Right lobe of liver (tissue), 6 donors: Measurements from ENCODE around the gene CUEDC1. TPM values are rescaled to one million over a fixed set of nuclear protein-coding genes. Genes with fewer than 3 reads are reported as not detected.

Experiments used
- ATAC-seq, 4 donors: fragments of 200-7000 bp; cut with Tn5 transposase; one replicate each; pipeline ENCODE4 v1.9.1; 2020; ENCODE audit warnings: mild to moderate bottlenecking in 4 of 4, moderate library complexity in 4 of 4
- DNase-seq, 3 donors: peaks; one replicate each; pipeline ENCODE4 v3.0.0-alpha.2; 2020
- H3K27ac ChIP-seq, 3 donors: fragments of 200-600 bp; one replicate each; pipeline ENCODE4 v1.8.0; 2022
- H3K27me3 ChIP-seq, 2 donors: fragments of 200-600 bp; one replicate each; pipeline ENCODE4 v1.8.0; 2022
- H3K36me3 ChIP-seq, 4 donors: fragments of 200-600 bp; sonication (generic) in 1 of 4; one replicate each; pipeline versions ENCODE4 v1.5.1 to v1.8.0; 2017 to 2022; ENCODE audit warnings: control low read depth in 1 of 4
- H3K4me1 ChIP-seq, 4 donors: fragments of 200-600 bp; sonication (generic) in 1 of 4; one replicate each; pipeline versions ENCODE4 v1.5.1 to v1.8.0; 2017 to 2022; ENCODE audit warnings: control low read depth in 1 of 4
- H3K4me3 ChIP-seq, 3 donors: fragments of 200-600 bp; one replicate each; pipeline ENCODE4 v1.8.0; 2022
- H3K9me3 ChIP-seq, 4 donors: fragments of 200-600 bp; sonication (generic) in 1 of 4; one replicate each; pipeline versions ENCODE4 v1.5.1 to v1.8.0; 2017 to 2022; ENCODE audit warnings: control low read depth in 1 of 4
- POLR2A ChIP-seq: fragments of 450-650 bp; IDR thresholded peaks from one replicate; pipeline ENCODE4 v1.6.1; 2017; ENCODE audit warnings: antibody characterized with exemption, mild to moderate bottlenecking
- WGBS: methylation state at CpG from one replicate; pipeline ENCODE4 v1.1.6; 2018; ENCODE audit warnings: low coverage, low lambda C conversion rate; ENCODE audit not compliant: insufficient coverage; ENCODE audit errors: missing lambda C conversion rate; 5-methylcytosine and 5-hydroxymethylcytosine counted together
- intact Hi-C, 2 donors: fragments of 100-400 bp; cut with DNase I; formaldehyde crosslinking; loops; one replicate each; pipeline versions ENCODE4 v1.11.2 to v1.14.1; 2022
- total RNA-seq, 6 experiments: library from RNA; depleted of rRNA in 2 of 6; stranded (reverse); fragments of >200 nt in 2 of 6; fragmentation: NEBNext Ultra II Directional in 3 of 6; extraction: Animal tissue kit (Norgen Biotek cat#: 25700) in 3 of 6; gene quantifications; one replicate each; pipeline versions ENCODE4 v1.1.0 to v1.2.4, GENCODE V29; 2016 to 2023
- TF ChIP-seq, protein P1 (sequence below), 4 donors: fragments of 200-600 bp in 3 of 4; fragments of 450-650 bp in 1 of 4; IDR thresholded peaks; one replicate each; pipeline versions ENCODE4 v1.5.1 to v1.8.0; 2016 to 2022; ENCODE audit warnings: antibody characterized with exemption in 4 of 4, mild to moderate bottlenecking in 2 of 4
- donor health status: DM: no; HTN: yes; CAD: no.
- donor health status: DM: no; HTN: no; CAD: no.
- donor health status: DM: no; HTN: no; CAD: no.
- donor health status: DM: no; HTN: yes; CAD: no.
- donor health status: DM: no; HTN: yes; CAD: no.

CUEDC1 gene
- total RNA-seq, 6 experiments from 2014 or later, result 4.0 to 8.5 (median 5.5) TPM

DNA sequence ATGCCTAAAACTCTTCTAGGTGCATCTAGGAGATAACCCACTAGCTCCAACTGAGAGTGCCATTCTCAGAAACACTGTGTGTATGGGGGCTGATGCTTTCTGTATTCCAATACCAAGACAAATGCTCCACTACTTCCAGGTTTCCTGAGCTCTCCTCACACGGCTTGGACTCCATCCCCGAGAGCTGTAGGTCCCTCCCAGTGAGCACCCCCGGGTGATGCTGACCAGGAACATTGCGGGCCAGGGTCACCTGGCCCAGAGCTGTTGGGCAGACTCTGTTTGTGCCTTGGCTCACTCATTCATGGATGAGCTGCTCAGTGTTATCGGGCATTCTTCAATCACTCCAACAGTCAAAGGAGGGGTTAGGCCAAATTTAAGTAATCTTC, 7.0 kb downstream of the CUEDC1 start:
- peak overlapping the region; percentile 33 to 66 (median 57) for H3K27ac ChIP-seq
- intact Hi-C loops, result no loop called here

DNA sequence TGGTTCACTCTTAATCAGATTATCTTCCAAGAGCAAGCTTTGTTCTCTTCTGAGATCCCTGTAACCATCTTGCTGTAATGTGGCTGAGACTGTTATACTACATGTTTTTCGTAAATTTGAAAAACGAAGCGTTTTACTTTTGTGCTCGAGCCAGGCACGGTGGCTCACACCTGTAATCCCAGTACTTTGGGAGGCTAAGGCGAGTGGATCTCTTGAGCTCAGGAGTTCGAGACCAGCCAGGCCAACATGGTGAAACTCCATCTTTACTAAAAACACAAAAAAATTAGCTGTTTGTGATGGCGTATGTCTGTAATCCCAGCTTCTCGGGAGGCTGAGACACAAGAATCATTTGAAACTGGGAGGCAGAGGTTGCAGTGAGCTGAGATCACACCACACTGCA, 7.8 kb downstream of the CUEDC1 start:
- H3K4me3 ChIP-seq, result peak overlapping the region; percentile 21 to 53 (median 40)
- TF ChIP-seq, protein P1, sequence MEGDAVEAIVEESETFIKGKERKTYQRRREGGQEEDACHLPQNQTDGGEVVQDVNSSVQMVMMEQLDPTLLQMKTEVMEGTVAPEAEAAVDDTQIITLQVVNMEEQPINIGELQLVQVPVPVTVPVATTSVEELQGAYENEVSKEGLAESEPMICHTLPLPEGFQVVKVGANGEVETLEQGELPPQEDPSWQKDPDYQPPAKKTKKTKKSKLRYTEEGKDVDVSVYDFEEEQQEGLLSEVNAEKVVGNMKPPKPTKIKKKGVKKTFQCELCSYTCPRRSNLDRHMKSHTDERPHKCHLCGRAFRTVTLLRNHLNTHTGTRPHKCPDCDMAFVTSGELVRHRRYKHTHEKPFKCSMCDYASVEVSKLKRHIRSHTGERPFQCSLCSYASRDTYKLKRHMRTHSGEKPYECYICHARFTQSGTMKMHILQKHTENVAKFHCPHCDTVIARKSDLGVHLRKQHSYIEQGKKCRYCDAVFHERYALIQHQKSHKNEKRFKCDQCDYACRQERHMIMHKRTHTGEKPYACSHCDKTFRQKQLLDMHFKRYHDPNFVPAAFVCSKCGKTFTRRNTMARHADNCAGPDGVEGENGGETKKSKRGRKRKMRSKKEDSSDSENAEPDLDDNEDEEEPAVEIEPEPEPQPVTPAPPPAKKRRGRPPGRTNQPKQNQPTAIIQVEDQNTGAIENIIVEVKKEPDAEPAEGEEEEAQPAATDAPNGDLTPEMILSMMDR (IDR thresholded peaks at IDR 0.05), result no peak
- TF ChIP-seq POLR2A, result no peak
- no peaks in the 10 kb centered on the region for H3K27me3 ChIP-seq
- H3K4me1 ChIP-seq, result peaks cover 0 to 23% (median 5%) of the 10 kb centered on the region in 4 donors
- no peaks in the 10 kb centered on the region for H3K9me3 ChIP-seq
- intact Hi-C loops, result no loop called here
- DNase-seq, result no peak
- no peak for ATAC-seq
- peak overlapping the region; percentile 64 to 70 (median 66) for H3K27ac ChIP-seq
- H3K36me3 ChIP-seq, result no peaks in the 10 kb centered on the region
- 55% methylated on average over 7 of the region's 9 CpGs for WGBS

More for the DNA sequence above, 7.0 kb downstream of the CUEDC1 start:
- TF ChIP-seq, protein P1 (IDR thresholded peaks at IDR 0.05), result no peak
- no peak for TF ChIP-seq POLR2A
- no peaks in the 10 kb centered on the region for H3K36me3 ChIP-seq
- H3K27me3 ChIP-seq, result no peaks in the 10 kb centered on the region
- peaks cover 0 to 30% (median 5%) of the 10 kb centered on the region in 4 donors for H3K4me1 ChIP-seq
- no peaks in the 10 kb centered on the region for H3K9me3 ChIP-seq
- ATAC-seq (no peak), DNase-seq (no peak)
- 93% methylated on average over 3 of the region's 5 CpGs for WGBS
- no peak overlapping the region for H3K4me3 ChIP-seq

DNA sequence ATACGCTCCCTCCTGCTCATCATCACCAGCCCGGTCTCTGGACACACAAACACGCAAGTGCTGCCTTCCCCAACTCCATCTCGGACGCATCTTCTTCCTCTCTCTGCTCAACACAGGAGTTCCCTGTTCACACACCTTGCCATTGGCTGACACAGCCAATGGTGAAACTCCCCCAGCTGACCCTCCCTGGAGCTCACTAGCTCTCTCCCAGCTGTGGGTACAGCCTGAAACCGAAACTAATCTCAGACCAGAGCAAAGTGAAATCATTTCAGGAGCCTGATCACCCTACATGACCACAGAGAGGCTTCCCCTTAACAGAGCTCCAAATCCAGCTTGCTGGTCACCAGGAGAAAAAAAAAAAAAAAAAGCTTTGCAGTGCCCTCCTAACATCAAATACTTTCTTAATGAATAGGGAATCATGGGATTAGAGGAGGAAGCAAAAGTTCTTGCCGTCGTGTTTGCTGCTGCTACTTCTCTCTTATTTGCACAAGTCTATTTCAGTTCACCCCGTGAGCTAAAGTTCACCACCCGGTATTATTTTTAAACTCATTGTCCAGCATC, 8.3 kb downstream of the CUEDC1 start:
- WGBS, result 9% methylated on average over 8 of the region's 10 CpGs
- ATAC-seq (peak; percentile 87 to 95 (median 92)), DNase-seq (peak; percentile 60 to 64 (median 63))
- no peaks in the 10 kb centered on the region for H3K27me3 ChIP-seq
- H3K9me3 ChIP-seq, result no peaks in the 10 kb centered on the region
- peak overlapping the region; percentile 64 to 70 (median 66) for H3K27ac ChIP-seq
- peaks cover 0 to 23% (median 5%) of the 10 kb centered on the region in 4 donors for H3K4me1 ChIP-seq
- no peaks in the 10 kb centered on the region for H3K36me3 ChIP-seq
- no peak for TF ChIP-seq POLR2A
- TF ChIP-seq, protein P1 (IDR thresholded peaks at IDR 0.05), result no peak
- intact Hi-C loops, result no loop called here
- H3K4me3 ChIP-seq, result peak overlapping the region; percentile 21 to 53 (median 40)

DNA sequence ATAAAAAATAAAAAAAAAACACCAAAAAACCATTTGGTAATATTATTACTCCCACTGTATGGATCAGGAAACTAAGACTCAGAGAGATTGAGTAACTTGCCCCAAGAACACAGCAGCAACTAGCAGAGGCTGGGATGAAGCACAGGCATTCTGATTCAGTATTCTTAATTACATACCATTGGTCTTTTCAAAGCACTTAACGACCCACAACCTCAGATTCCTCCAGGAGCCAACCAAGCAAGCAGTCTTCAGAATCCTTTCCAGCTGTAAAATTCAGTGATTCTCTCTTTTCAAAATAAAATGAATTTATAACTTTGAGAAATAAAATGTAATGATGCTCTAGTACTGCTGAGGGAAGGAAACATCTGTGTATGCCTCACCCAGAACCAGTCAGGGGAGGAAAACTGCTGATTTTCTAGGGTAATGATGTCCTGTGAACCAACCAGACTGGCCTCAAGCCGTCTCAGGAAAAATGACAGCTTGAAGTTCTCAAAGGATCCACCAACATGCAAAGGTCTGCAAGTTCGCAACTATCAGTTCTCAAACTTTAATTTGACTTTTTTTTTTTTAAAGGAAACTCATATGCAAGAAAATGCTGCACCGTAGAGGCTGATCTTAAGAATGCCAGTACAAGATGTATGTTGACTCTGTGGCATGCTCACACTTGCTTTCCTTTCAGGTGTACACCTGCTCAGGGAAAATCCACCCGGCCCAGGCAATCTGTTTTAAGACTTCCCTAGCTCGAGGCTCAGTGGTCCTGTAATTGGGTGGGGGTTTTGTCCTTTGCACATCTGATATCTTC, 9.0 kb downstream of the CUEDC1 start:
- no peaks in the 10 kb centered on the region for H3K27me3 ChIP-seq
- H3K4me3 ChIP-seq, result peak overlapping the region; percentile 21 to 53 (median 40)
- H3K27ac ChIP-seq, result peak overlapping the region; percentile 64 to 70 (median 66)
- no peaks in the 10 kb centered on the region for H3K9me3 ChIP-seq
- no peaks in the 10 kb centered on the region for H3K36me3 ChIP-seq
- peak in 3 of 4 donors; percentile 3 to 5 (median 4) for ATAC-seq
- WGBS, result 25% methylated on average over 6 of the region's 6 CpGs
- no peak for TF ChIP-seq POLR2A
- TF ChIP-seq, protein P1 (IDR thresholded peaks at IDR 0.05), result no peak
- DNase-seq, result no peak
- peaks cover 0 to 23% (median 5%) of the 10 kb centered on the region in 4 donors for H3K4me1 ChIP-seq
- intact Hi-C loops, result no loop called here
